GM12875 (cell line): ENCODE data around the gene SPINT2.

Experiments used
- H3K4me3 ChIP-seq: one replicate; pipeline ENCODE4 v1.5.1; 2011; ENCODE audit warnings: low read depth, low read length, control low read depth
- CTCF ChIP-seq: IDR thresholded peaks from 2 replicates; pipeline ENCODE4 v1.5.1; 2011; ENCODE audit warnings: low read depth, mild to moderate bottlenecking, control low read depth, inconsistent platforms, low read length, moderate library complexity, borderline replicate concordance; ENCODE audit not compliant: insufficient read depth

SPINT2 gene

GRCh38 chr19:38298821-38299680 is 34.7 kb downstream of the SPINT2 start:
- no peak for TF ChIP-seq CTCF
- no peak overlapping the region for H3K4me3 ChIP-seq

- H3K4me3 ChIP-seq, result no peak within 1 kb of the TSS
- TF ChIP-seq CTCF, result no peak
These were observed 39.4 kb downstream of the SPINT2 start, which contains the start of gene C19orf33 for GRCh38 chr19:38303517-38304351. C19orf33 (plus strand) TSS chr19:38304251; CDS start chr19:38304262, 11 bp downstream.

GRCh38 chr19:38304352-38304865 is 40.0 kb downstream of the SPINT2 start:
- no peak overlapping the region for H3K4me3 ChIP-seq
- no peak for TF ChIP-seq CTCF

- no peak overlapping the region for H3K4me3 ChIP-seq
- no peak for TF ChIP-seq CTCF
These were observed 40.6 kb downstream of the SPINT2 start for GRCh38 chr19:38304866-38305429.

- no peak overlapping the region for H3K4me3 ChIP-seq
- TF ChIP-seq CTCF, result no peak
These were observed 41.9 kb downstream of the SPINT2 start for GRCh38 chr19:38306236-38306635.

GRCh38 chr19:38307076-38307475 is 42.7 kb downstream of the SPINT2 start:
- no peak overlapping the region for H3K4me3 ChIP-seq
- no peak for TF ChIP-seq CTCF
